IMR-90 (cell line): Measurements from ENCODE around the gene MRPL48. TPM values are rescaled to one million over a fixed set of nuclear protein-coding genes. Genes with fewer than 3 reads are reported as not detected.

Experiments
- ATAC-seq: fragments of 200-7000 bp; cut with Tn5 transposase; 2 replicates; pipeline ENCODE4 v1.9.1; 2020; ENCODE audit warnings: low read depth, mild to moderate bottlenecking, moderate library complexity
- BruUV-seq: library from RNA; stranded (reverse); fragments of 400-500 nt; replicated peaks from 2 replicates; lab custom pipeline; 2021; lab: Mats Ljungman, UMichigan
- CTCF ChIA-PET: fragments of 300-600 bp; formaldehyde crosslinking; extraction: SDS; loops from one replicate; lab custom pipeline; 2021; ENCODE audit warnings: antibody characterized with exemption; lab: Yijun Ruan, JAX
- POLR2A ChIA-PET: fragments of 300-600 bp; sonication (Branson Sonifier 250); formaldehyde crosslinking; loops from one replicate; lab custom pipeline; 2022; ENCODE audit warnings: antibody characterized with exemption; ENCODE audit not compliant: unreplicated experiment; lab: Charles Lee
- DNase-seq: peaks from one replicate; pipeline ENCODE4 v3.0.0; 2013
- H2AFZ ChIP-seq: replicated peaks from 2 replicates; pipeline ENCODE3; 2013; ENCODE audit warnings: low read length, mild to moderate bottlenecking; ENCODE audit not compliant: poor library complexity
- H2AK5ac ChIP-seq: 2 replicates; pipeline ENCODE4 v1.6.1; 2013; ENCODE audit warnings: low read depth, low read length, inconsistent platforms
- H2AK9ac ChIP-seq: replicated peaks from 2 replicates; pipeline ENCODE3; 2013; ENCODE audit warnings: mild to moderate bottlenecking, low read depth, low read length, moderate library complexity; ENCODE audit not compliant: poor library complexity
- H2BK120ac ChIP-seq: 2 replicates; pipeline ENCODE4 v1.6.1; 2013; ENCODE audit warnings: low read depth, low read length, inconsistent platforms
- H2BK15ac ChIP-seq: 3 replicates; pipeline ENCODE4 v1.6.1; 2013; ENCODE audit warnings: low read depth, low read length, inconsistent platforms
- H2BK20ac ChIP-seq: 2 replicates; pipeline ENCODE4 v1.6.1; 2013; ENCODE audit warnings: low read depth, mild to moderate bottlenecking, inconsistent platforms, low read length, moderate library complexity
- H2BK5ac ChIP-seq: 2 replicates; pipeline ENCODE4 v1.6.1; 2013; ENCODE audit warnings: mild to moderate bottlenecking, low read depth, low read length, inconsistent platforms; ENCODE audit not compliant: poor library complexity, severe bottlenecking
- H3K14ac ChIP-seq: replicated peaks from 2 replicates; pipeline ENCODE4 v1.6.1; 2013; ENCODE audit warnings: low read depth, low read length, inconsistent platforms
- H3K18ac ChIP-seq: 2 replicates; pipeline ENCODE4 v1.6.1; 2013; ENCODE audit warnings: low read depth, low read length, control low read depth
- H3K23ac ChIP-seq: 2 replicates; pipeline ENCODE4 v1.6.1; 2013; ENCODE audit warnings: low read depth, low read length, inconsistent platforms
- H3K27ac ChIP-seq: 2 replicates; pipeline ENCODE4 v1.5.1; 2013; ENCODE audit warnings: mild to moderate bottlenecking, control low read depth, low read length; ENCODE audit not compliant: insufficient read depth
- H3K27me3 ChIP-seq: 2 replicates; pipeline ENCODE4 v1.6.1; 2013; ENCODE audit warnings: low read length; ENCODE audit not compliant: control insufficient read depth, insufficient read depth
- H3K36me3 ChIP-seq: 2 replicates; pipeline ENCODE4 v1.6.1; 2013; ENCODE audit warnings: low read length, mixed read lengths; ENCODE audit not compliant: control insufficient read depth, insufficient read depth
- H3K4ac ChIP-seq: 2 replicates; pipeline ENCODE4 v1.6.1; 2013; ENCODE audit warnings: low read depth, low read length, inconsistent platforms
- H3K4me1 ChIP-seq: 2 replicates; pipeline ENCODE4 v1.6.1; 2013; ENCODE audit warnings: low read length, mixed read lengths; ENCODE audit not compliant: control insufficient read depth, insufficient read depth
- H3K4me2 ChIP-seq: 2 replicates; pipeline ENCODE4 v1.6.1; 2013; ENCODE audit warnings: low read depth, mild to moderate bottlenecking, control low read depth, low read length, moderate library complexity
- H3K4me3 ChIP-seq: 2 replicates; pipeline ENCODE4 v1.5.1; 2013; ENCODE audit warnings: low read depth, mild to moderate bottlenecking, control low read depth, low read length, moderate library complexity; ENCODE audit not compliant: insufficient read depth
- H3K56ac ChIP-seq: 2 replicates; pipeline ENCODE4 v1.6.1; 2013; ENCODE audit warnings: low read length, inconsistent platforms; ENCODE audit not compliant: insufficient read depth; ENCODE audit errors: extremely low read depth
- H3K79me1 ChIP-seq, 2 experiments: 2 replicates each; pipeline ENCODE4 v1.6.1; 2013; ENCODE audit warnings: low read length in 2 of 2, inconsistent platforms in 1 of 2, low read depth in 1 of 2
- H3K9ac ChIP-seq: 2 replicates; pipeline ENCODE4 v1.6.1; 2013; ENCODE audit warnings: low read depth, low read length, control low read depth
- H3K9me1 ChIP-seq: 2 replicates; pipeline ENCODE4 v1.6.1; 2013; ENCODE audit warnings: low read length, inconsistent platforms; ENCODE audit not compliant: insufficient read depth
- H3K9me3 ChIP-seq: 2 replicates; pipeline ENCODE4 v1.6.1; 2013; ENCODE audit warnings: low read length; ENCODE audit not compliant: control insufficient read depth, insufficient read depth
- H4K20me1 ChIP-seq: 2 replicates; pipeline ENCODE4 v1.6.1; 2013; ENCODE audit warnings: low read length, inconsistent platforms; ENCODE audit not compliant: insufficient read depth
- H4K5ac ChIP-seq: 2 replicates; pipeline ENCODE4 v1.6.1; 2013; ENCODE audit warnings: mild to moderate bottlenecking, low read depth, low read length, control low read depth
- H4K8ac ChIP-seq, 2 experiments: 2 replicates each; pipeline ENCODE4 v1.6.1; 2013; ENCODE audit warnings: low read depth in 2 of 2, low read length in 2 of 2, control low read depth in 1 of 2, inconsistent platforms in 1 of 2
- H4K91ac ChIP-seq: 2 replicates; pipeline ENCODE4 v1.6.1; 2013; ENCODE audit warnings: low read depth, low read length, inconsistent platforms; ENCODE audit not compliant: insufficient read depth
- BHLHE40 ChIP-seq: fragments of 150-350 bp; IDR thresholded peaks from 2 replicates; pipeline ENCODE4 v1.6.1; 2016; ENCODE audit warnings: mild to moderate bottlenecking, low read depth, low read length
- CHD1 ChIP-seq: IDR thresholded peaks from 2 replicates; pipeline ENCODE4 v1.6.1; 2012; ENCODE audit warnings: low read depth, low read length, improper control_type of control experiment
- FOS ChIP-seq: fragments of 150-350 bp; IDR thresholded peaks from 2 replicates; pipeline ENCODE4 v1.6.1; 2016; ENCODE audit warnings: low read depth, low read length
- MAFK ChIP-seq: IDR thresholded peaks from 2 replicates; pipeline ENCODE4 v1.6.1; 2012; ENCODE audit warnings: low read depth, low read length, improper control_type of control experiment
- MAZ ChIP-seq: IDR thresholded peaks from 2 replicates; pipeline ENCODE4 v1.6.1; 2012; ENCODE audit warnings: low read depth, mild to moderate bottlenecking, low read length, improper control_type of control experiment, moderate library complexity, borderline replicate concordance
- RCOR1 ChIP-seq: IDR thresholded peaks from 2 replicates; pipeline ENCODE4 v1.6.1; 2012; ENCODE audit warnings: mild to moderate bottlenecking, low read length, improper control_type of control experiment; ENCODE audit not compliant: insufficient replicate concordance
- RFX5 ChIP-seq: IDR thresholded peaks from 2 replicates; pipeline ENCODE4 v1.8.0; 2012; ENCODE audit warnings: low read depth, mild to moderate bottlenecking, low read length, moderate library complexity
- WGBS, 2 experiments: methylation state at CpG; one replicate each; pipeline versions ENCODE4 v1.1.5 to v1.1.7; 2013; ENCODE audit warnings: missing lambda C conversion rate in 2 of 2; ENCODE audit not compliant: insufficient read length in 1 of 2; ENCODE audit errors: extremely low coverage in 2 of 2; 5-methylcytosine and 5-hydroxymethylcytosine counted together
- dilution Hi-C: fragments of 300-500 bp; cut with HindIII; formaldehyde crosslinking; loops from one replicate; pipeline ENCODE4 v1.14.3; 2018; ENCODE audit warnings: low sequenced_read_pairs; ENCODE audit not compliant: unreplicated experiment
- in situ Hi-C: fragments of 300-500 bp; cut with MboI; formaldehyde crosslinking; loops from 3 replicates; pipeline ENCODE4 v1.14.3; 2019; ENCODE audit warnings: low sequenced_read_pairs, inconsistent platforms, mixed read lengths
- intact Hi-C: fragments of 100-400 bp; cut with micrococcal nuclease; formaldehyde crosslinking; loops from 2 replicates; pipeline ENCODE4 v1.10.0; 2022
- polyA plus RNA-seq, 3 experiments: library from polyadenylated mRNA; depleted of rRNA; stranded (reverse); fragments of >200 nt; gene quantifications; 2 replicates each; pipeline ENCODE4 v1.2.3, GENCODE V29; 2012; ENCODE audit warnings: low replicate concordance in 1 of 3
- total RNA-seq: library from RNA; depleted of rRNA; stranded (reverse); fragments of >200 nt; gene quantifications from 2 replicates; pipeline ENCODE4 v1.2.3, GENCODE V29; 2012
- TF ChIP-seq, protein P1 (sequence below): fragments of 150-350 bp; IDR thresholded peaks from 2 replicates; pipeline ENCODE4 v1.6.1; 2017; ENCODE audit warnings: mild to moderate bottlenecking, antibody characterized with exemption, low read length, low read depth

The MRPL48 gene
- total and polyA plus RNA-seq, 2 of the 4 experiments (the other 2 are of a cell fraction) = 24.0 to 29.4 TPM

DNA sequence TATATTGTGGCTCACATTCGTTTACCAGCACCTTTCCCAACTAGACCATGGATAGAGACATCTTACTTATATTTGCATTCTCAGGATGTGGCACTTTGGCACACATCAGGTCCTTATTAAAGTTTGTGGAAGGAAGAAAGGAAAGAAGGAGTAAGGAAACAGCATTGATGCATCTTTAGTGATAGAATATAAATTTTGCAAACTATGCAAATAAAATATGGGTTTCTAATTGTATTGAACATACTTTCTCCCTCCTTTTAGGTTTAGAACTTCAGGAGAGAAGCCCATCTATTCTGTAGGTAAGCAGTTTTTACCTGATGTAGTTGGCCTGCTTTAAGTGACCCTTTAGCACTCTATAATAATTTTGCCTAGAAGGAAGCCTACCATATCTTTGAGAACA lies 20.4 kb downstream of the MRPL48 start:
- H4K5ac ChIP-seq = no peak overlapping the region
- H4K20me1 ChIP-seq = no peaks in the 10 kb centered on the region
- ChIA-PET POLR2A (no interaction called here), CTCF (no interaction called here)
- no peak overlapping the region for H2AFZ ChIP-seq
- peaks cover 3% of the 10 kb centered on the region; the same call in 1 of the 2 replicates for H3K4me1 ChIP-seq
- no peak overlapping the region for H3K18ac ChIP-seq
- no peaks in the 10 kb centered on the region for H3K9me3 ChIP-seq
- dilution Hi-C loops = no loop called here
- WGBS, 2 experiments = no CpG with 5 or more reads among the region's 1 CpG
- peaks cover 5 to 14% of the 10 kb centered on the region in 2 experiments for H3K79me1 ChIP-seq
- H2BK5ac ChIP-seq = no peak overlapping the region
- H3K4me3 ChIP-seq = no peak overlapping the region
- BruUV-seq = no TSS peak
- H3K9me1 ChIP-seq = peaks cover 2% of the 10 kb centered on the region; the same call in 1 of the 2 replicates
- no peak overlapping the region for H3K14ac ChIP-seq
- no peak overlapping the region for H3K27ac ChIP-seq
- DNase-seq (no peak), ATAC-seq (no peak)
- H4K91ac ChIP-seq = no peak overlapping the region
- H3K36me3 ChIP-seq = no peaks in the 10 kb centered on the region
- H3K56ac ChIP-seq = no peak overlapping the region
- no peak overlapping the region for H2BK15ac ChIP-seq
- H3K27me3 ChIP-seq = no peaks in the 10 kb centered on the region
- in situ Hi-C loops = no loop called here
- no peak overlapping the region for H2BK120ac ChIP-seq
- no peak overlapping the region for H3K9ac ChIP-seq
- intact Hi-C loops = no loop called here
- no peak overlapping the region for H3K4ac ChIP-seq
- H2BK20ac ChIP-seq = no peak overlapping the region
- no peak overlapping the region for H2AK9ac ChIP-seq
- no peak overlapping the region for H3K23ac ChIP-seq
- H3K4me2 ChIP-seq = no peak overlapping the region
- TF ChIP-seq MAZ (no peak), RCOR1 (no peak), CHD1 (no peak), MAFK (peak; percentile 68), FOS (no peak), BHLHE40 (no peak), RFX5 (no peak)
- TF ChIP-seq, protein P1, sequence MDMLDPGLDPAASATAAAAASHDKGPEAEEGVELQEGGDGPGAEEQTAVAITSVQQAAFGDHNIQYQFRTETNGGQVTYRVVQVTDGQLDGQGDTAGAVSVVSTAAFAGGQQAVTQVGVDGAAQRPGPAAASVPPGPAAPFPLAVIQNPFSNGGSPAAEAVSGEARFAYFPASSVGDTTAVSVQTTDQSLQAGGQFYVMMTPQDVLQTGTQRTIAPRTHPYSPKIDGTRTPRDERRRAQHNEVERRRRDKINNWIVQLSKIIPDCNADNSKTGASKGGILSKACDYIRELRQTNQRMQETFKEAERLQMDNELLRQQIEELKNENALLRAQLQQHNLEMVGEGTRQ = no peak
- H4K8ac ChIP-seq = no peak overlapping the region
- H2AK5ac ChIP-seq = no peak overlapping the region
